ENCODE measurements around the gene MED16.

DNA sequence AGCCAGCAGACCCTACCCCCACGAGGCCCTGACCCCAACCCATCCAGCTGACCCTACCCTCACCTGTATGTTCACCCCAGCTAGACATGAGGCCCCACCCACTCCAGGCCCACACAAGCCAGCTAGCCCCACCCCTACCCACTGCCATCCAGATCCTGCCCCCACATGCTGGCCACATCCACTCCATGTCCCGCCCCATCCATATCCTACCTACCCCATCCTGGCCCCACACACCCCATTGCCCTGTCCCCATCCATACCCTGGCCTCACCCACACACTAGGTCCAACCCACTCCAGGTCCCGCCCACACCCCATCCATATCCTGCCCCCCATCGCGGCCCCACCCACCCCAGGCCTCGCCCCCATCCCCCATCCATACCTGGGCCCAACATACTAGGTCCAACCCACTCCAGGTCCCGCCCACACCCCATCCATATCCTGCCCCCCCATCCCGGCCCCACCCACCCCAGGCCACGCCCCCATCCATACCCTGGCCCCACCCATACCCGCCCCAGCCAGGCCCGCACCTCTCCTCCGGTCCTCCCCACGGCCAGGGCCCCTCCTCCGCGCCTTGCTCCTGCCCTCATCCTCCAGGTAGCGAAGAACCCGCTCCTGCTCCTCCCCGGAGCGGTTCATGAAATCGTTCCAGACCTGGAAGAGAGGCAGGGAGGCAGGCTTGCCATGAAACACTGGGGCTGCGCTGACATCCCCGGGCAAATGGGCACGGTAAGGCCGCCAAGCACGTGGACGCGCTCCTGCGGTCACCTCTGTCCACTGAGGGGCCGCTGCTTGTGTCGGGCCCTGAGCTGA is 7.5 kb upstream of the MED16 start:
- TF ChIP-seq, protein P1, sequence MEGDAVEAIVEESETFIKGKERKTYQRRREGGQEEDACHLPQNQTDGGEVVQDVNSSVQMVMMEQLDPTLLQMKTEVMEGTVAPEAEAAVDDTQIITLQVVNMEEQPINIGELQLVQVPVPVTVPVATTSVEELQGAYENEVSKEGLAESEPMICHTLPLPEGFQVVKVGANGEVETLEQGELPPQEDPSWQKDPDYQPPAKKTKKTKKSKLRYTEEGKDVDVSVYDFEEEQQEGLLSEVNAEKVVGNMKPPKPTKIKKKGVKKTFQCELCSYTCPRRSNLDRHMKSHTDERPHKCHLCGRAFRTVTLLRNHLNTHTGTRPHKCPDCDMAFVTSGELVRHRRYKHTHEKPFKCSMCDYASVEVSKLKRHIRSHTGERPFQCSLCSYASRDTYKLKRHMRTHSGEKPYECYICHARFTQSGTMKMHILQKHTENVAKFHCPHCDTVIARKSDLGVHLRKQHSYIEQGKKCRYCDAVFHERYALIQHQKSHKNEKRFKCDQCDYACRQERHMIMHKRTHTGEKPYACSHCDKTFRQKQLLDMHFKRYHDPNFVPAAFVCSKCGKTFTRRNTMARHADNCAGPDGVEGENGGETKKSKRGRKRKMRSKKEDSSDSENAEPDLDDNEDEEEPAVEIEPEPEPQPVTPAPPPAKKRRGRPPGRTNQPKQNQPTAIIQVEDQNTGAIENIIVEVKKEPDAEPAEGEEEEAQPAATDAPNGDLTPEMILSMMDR (IDR thresholded peaks at IDR 0.05) = no peak
- TF ChIP-seq POLR2A (IDR thresholded peaks at IDR 0.05) (no peak), POLR2AphosphoS5 (IDR thresholded peaks at IDR 0.05) (no peak)
